ENCODE measurements around the gene HBE1.

HBE1 gene

DNA sequence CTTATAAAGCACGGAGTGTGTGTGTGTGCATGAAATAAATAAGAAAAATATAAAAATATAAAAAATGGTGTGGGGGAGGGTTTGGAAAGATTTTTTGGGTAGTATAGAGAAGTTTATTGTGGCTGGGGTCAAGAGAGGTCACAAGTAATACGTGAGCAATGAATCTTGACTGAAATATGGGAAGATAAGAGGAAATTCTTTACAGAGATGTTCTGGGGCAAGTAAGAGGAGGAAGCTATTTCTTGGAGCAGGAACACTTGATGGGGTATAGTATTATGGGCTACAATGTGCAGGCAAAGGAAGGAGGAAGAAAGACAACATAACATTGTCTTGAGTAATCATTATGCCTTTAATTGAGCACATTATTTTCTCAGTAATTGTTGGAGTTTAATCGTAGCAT lies 37.6 kb downstream of the HBE1 start:
- no peak for DNase-seq

GRCh38 chr11:5231111-5231510 lies 38.6 kb downstream of the HBE1 start:
- DNase-seq, result no peak

DNA sequence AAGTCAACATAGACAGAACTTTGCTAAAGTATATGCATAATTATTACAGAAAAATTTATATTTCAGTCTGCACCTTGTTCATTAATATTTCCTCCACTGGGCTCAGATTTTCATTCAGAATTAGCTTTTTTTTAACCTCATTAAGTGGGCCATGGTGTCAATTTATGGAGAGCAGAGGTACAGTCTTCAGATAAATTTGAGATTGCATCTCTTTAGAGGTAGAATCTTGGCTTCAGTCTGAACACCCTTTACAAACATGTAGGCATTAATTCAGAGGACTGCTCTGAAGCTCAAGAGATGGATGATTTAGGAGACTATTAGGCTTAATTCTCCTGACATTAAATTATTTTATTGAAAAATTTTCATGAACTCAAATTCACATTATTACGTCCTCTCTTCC lies 39.5 kb downstream of the HBE1 start:
- no peak for DNase-seq

- DNase-seq, result no peak
Measured at GRCh38 chr11:5229796-5230195, 39.9 kb downstream of the HBE1 start.

DNA sequence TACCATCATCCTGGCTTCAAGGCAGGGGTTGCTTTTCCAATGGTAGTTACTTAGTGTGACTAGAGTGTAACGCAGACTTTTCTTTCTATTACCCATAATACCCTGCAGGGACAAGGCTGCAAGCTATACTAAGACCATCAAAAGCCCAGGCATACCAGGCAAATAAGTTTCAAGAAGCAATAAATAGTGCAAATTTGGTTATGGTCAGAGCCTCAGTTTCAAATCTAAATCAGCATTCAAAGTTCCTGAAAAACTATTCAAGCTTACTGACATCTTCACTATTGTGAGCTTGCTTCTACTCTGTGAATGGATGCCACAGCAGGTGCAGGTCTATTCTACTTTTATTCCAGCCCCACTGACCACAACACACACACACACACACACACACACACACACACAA lies 40.4 kb downstream of the HBE1 start:
- DNase-seq, result no peak

GRCh38 chr11:5228124-5228523 lies 41.6 kb downstream of the HBE1 start:
- DNase-seq, result no peak

- no peak for DNase-seq
Measured at GRCh38 chr11:5227681-5228080, 42.1 kb downstream of the HBE1 start.

DNA sequence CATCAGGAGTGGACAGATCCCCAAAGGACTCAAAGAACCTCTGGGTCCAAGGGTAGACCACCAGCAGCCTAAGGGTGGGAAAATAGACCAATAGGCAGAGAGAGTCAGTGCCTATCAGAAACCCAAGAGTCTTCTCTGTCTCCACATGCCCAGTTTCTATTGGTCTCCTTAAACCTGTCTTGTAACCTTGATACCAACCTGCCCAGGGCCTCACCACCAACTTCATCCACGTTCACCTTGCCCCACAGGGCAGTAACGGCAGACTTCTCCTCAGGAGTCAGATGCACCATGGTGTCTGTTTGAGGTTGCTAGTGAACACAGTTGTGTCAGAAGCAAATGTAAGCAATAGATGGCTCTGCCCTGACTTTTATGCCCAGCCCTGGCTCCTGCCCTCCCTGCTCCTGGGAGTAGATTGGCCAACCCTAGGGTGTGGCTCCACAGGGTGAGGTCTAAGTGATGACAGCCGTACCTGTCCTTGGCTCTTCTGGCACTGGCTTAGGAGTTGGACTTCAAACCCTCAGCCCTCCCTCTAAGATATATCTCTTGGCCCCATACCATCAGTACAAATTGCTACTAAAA lies 42.9 kb downstream of the HBE1 start, which contains the start of gene HBB:
Gene HBB (minus strand): TSS at position 340 of the 579 bp plus-strand sequence. CDS start 50 bp downstream, at position 290.
- DNase-seq, result no peak

GRCh38 chr11:5225480-5225871 lies 44.3 kb downstream of the HBE1 start:
- DNase-seq, result no peak

DNA sequence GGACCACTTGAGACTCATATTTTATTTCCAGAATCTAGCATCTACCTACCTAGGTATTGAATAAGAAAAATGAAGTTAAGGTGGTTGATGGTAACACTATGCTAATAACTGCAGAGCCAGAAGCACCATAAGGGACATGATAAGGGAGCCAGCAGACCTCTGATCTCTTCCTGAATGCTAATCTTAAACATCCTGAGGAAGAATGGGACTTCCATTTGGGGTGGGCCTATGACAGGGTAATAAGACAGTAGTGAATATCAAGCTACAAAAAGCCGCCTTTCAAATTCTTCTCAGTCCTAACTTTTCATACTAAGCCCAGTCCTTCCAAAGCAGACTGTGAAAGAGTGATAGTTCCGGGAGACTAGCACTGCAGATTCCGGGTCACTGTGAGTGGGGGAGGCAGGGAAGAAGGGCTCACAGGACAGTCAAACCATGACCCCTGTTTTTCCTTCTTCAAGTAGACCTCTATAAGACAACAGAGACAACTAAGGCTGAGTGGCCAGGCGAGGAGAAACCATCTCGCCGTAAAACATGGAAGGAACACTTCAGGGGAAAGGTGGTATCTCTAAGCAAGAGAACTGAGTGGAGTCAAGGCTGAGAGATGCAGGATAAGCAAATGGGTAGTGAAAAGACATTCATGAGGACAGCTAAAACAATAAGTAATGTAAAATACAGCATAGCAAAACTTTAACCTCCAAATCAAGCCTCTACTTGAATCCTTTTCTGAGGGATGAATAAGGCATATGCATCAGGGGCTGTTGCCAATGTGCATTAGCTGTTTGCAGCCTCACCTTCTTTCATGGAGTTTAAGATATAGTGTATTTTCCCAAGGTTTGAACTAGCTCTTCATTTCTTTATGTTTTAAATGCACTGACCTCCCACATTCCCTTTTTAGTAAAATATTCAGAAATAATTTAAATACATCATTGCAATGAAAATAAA lies 44.9 kb downstream of the HBE1 start:
- DNase-seq, result no peak

GRCh38 chr11:5223686-5224085 lies 46.1 kb downstream of the HBE1 start:
- DNase-seq, result no peak

GRCh38 chr11:5223146-5223545 lies 46.6 kb downstream of the HBE1 start:
- no peak for DNase-seq

Data from DMS79 (cell line).